Osteocyte (in vitro differentiated cells): ENCODE data around the gene ARPC5. TPM values are rescaled to one million over a fixed set of nuclear protein-coding genes. Genes with fewer than 3 reads are reported as not detected.
A peak's percentile ranks its signal among the peaks of the same experiment; 100 is the strongest.
"Not testable (repeated sequence)": the region's sequence is repeated elsewhere in the genome, so short reads cannot be mapped to it uniquely, and the experiment has no call there.

Experiments
- DNase-seq: peaks from one replicate; pipeline ENCODE4 v3.0.0; 2021; ENCODE audit warnings: mixed read lengths; ENCODE audit not compliant: unreplicated experiment; ENCODE audit errors: extremely low spot score
- H3K27ac Mint-ChIP-seq: one replicate; pipeline ENCODE4 v1.8.0; 2021; ENCODE audit warnings: mild to moderate bottlenecking, mixed read lengths; ENCODE audit not compliant: unreplicated experiment
- H3K27me3 Mint-ChIP-seq: one replicate; pipeline ENCODE4 v1.8.0; 2021; ENCODE audit warnings: mixed read lengths; ENCODE audit not compliant: unreplicated experiment
- H3K36me3 Mint-ChIP-seq: one replicate; pipeline ENCODE4 v1.8.0; 2021; ENCODE audit warnings: mixed read lengths; ENCODE audit not compliant: unreplicated experiment
- H3K4me1 Mint-ChIP-seq: one replicate; pipeline ENCODE4 v1.8.0; 2021; ENCODE audit warnings: mixed read lengths; ENCODE audit not compliant: unreplicated experiment
- H3K4me3 Mint-ChIP-seq: one replicate; pipeline ENCODE4 v1.8.0; 2021; ENCODE audit warnings: mild to moderate bottlenecking, moderate library complexity, mixed read lengths; ENCODE audit not compliant: unreplicated experiment
- H3K9me3 Mint-ChIP-seq: one replicate; pipeline ENCODE4 v1.8.0; 2021; ENCODE audit warnings: mixed read lengths; ENCODE audit not compliant: unreplicated experiment
- CTCF ChIP-seq: fragments of 200-600 bp; sonication (generic); IDR thresholded peaks from 2 replicates; pipeline ENCODE4 v1.5.0; 2021; ENCODE audit warnings: antibody characterized with exemption, mild to moderate bottlenecking, moderate library complexity
- total RNA-seq: library from RNA; stranded (reverse); gene quantifications from 2 replicates; pipeline ENCODE4 v1.2.1, GENCODE V29; 2021

ARPC5 gene
- total RNA-seq, 1 donor from 2014 or later, result 127 TPM

- H3K27ac Mint-ChIP-seq, result no peak overlapping the region
- H3K4me1 Mint-ChIP-seq, result peaks cover 56% of the 10 kb centered on the region
- H3K4me3 Mint-ChIP-seq, result peak overlapping the region; percentile 100
- TF ChIP-seq CTCF, result no peak
- no peak for DNase-seq
- H3K27me3 Mint-ChIP-seq, result no peaks in the 10 kb centered on the region
- peaks cover 21% of the 10 kb centered on the region for H3K36me3 Mint-ChIP-seq
- H3K9me3 Mint-ChIP-seq, result no peaks in the 10 kb centered on the region
Observed at GRCh38 chr1:183632964-183633363, 2.6 kb downstream of the ARPC5 start.

GRCh38 chr1:183632114-183632513 is 3.5 kb downstream of the ARPC5 start:
- H3K27ac Mint-ChIP-seq, result peak overlapping the region; percentile 6
- peaks cover 58% of the 10 kb centered on the region for H3K4me1 Mint-ChIP-seq
- no peaks in the 10 kb centered on the region for H3K27me3 Mint-ChIP-seq
- peaks cover 21% of the 10 kb centered on the region for H3K36me3 Mint-ChIP-seq
- no peak for DNase-seq
- H3K9me3 Mint-ChIP-seq, result no peaks in the 10 kb centered on the region
- H3K4me3 Mint-ChIP-seq, result peak overlapping the region; percentile 100
- TF ChIP-seq CTCF, result no peak

DNA sequence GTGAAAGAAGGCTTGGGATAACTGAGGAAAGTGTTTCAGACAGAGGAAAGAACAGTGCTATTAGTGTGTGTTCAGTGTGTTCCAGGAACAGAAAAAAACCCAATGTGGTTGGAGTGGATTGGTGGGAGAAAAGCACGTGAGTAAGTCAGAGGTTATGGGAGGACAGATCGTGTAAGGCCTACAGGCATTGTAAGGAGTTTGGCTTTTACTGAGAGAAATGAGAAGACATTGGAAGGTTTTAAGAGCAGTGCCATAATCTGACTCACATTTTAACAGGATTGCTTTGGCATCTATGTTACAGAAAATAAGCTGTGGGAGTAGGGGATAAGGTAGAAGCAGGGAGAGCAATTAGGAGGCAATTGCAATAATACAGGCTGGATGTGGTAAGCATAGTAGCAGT is 4.8 kb downstream of the ARPC5 start:
- no peak for DNase-seq
- Mint-ChIP-seq H3K9me3 (no peaks in the 10 kb centered on the region), H3K4me1 (peaks cover 55% of the 10 kb centered on the region), H3K27ac (peak overlapping the region; percentile 61), H3K36me3 (peaks cover 26% of the 10 kb centered on the region), H3K4me3 (peak overlapping the region; percentile 46), H3K27me3 (no peaks in the 10 kb centered on the region)
- no peak for TF ChIP-seq CTCF

- Mint-ChIP-seq H3K27me3 (no peaks in the 10 kb centered on the region), H3K4me3 (no peak overlapping the region), H3K9me3 (no peaks in the 10 kb centered on the region), H3K36me3 (peaks cover 38% of the 10 kb centered on the region), H3K4me1 (peaks cover 47% of the 10 kb centered on the region), H3K27ac (peak overlapping the region; percentile 8)
- DNase-seq, result no peak
- TF ChIP-seq CTCF, result no peak
Observed at GRCh38 chr1:183628537-183628936, 7.0 kb downstream of the ARPC5 start.

DNA sequence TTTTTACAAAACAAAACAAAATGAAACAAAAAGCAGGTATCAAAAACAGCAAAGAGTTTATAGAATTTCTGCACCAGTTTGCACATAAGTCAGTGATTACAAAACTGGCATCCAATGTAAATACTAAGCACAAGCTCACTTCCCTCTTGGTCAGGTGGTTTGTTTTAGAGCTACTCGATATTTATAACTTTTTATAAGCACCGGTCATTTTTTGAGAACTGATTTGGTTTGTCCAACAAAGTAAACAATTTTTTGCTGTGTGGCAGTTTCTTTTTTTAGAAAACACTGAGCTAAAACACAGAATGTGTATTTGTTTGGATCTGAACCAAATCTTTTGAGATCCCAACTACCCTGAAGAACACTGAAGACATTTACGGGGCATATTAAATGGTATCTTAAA is 9.3 kb downstream of the ARPC5 start:
- Mint-ChIP-seq H3K27ac (peak overlapping the region; percentile 56), H3K4me1 (peaks cover 31% of the 10 kb centered on the region), H3K36me3 (peaks cover 38% of the 10 kb centered on the region)
- DNase-seq, H3K27me3 Mint-ChIP-seq, H3K4me3 Mint-ChIP-seq, H3K9me3 Mint-ChIP-seq: not testable (repeated sequence)
